ELR (cell line): ENCODE results near the gene INSIG1.

Experiments used
- DNase-seq: peaks from one replicate; pipeline ENCODE4 v3.0.0-alpha.2; 2015; ENCODE audit warnings: low read depth

The INSIG1 gene

GRCh38 chr7:155351120-155351870 is 53.6 kb downstream of the INSIG1 start:
- DNase-seq: no peak

DNA sequence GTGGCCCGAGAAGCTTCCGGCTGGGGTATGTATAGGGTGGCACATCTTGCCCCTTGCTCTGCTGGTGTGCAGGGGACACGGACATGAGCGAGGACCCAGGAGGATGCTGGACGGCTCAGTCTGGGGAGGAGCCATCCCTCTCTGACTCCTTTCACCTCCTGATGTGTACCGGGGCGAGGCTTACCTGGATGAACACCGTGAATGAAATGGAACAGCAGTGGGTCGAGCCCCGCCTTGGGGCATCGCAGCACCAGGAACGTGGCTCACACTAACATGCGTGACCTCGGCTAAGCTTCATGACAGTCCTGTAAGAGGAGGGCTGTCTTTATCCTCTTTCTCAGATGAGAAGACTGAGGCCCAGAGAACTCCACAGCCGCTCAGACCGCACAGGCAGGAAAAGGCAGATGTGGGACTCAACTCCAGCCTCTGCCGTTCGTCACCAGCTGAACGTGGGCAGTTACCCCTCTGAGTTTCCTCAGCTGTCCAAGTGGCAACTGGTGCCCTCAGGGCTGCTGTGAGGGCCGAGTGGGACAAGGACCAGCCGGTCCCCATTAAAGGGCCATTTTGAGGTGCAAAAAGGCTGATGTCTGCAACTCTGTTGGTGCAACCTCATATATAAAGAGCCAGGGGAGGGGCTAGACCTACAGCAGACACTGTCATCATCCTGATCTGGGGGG is 54.5 kb downstream of the INSIG1 start:
- DNase-seq: no peak

DNA sequence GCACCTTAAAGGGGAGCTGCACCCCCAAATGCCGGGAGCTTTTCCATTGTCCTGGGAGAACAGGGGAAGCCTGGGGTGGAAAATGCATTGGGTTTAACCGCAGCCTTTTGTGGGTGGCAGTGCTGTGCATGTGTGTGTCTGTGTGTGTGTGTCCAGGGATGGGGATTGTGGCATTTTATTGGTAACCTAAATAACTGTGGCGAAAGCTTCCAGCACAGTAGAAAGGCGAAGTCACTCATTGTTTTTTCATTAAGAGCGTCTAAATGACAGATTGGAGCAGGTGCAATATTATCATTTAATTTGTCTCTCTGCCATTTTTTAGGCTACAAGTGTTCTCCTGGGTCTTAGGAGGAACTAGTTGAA is 55.1 kb downstream of the INSIG1 start:
- DNase-seq: no peak

GRCh38 chr7:155353256-155353897 is 55.7 kb downstream of the INSIG1 start:
- DNase-seq: no peak

- no peak for DNase-seq
Measured at GRCh38 chr7:155354371-155355048, 56.8 kb downstream of the INSIG1 start.

DNA sequence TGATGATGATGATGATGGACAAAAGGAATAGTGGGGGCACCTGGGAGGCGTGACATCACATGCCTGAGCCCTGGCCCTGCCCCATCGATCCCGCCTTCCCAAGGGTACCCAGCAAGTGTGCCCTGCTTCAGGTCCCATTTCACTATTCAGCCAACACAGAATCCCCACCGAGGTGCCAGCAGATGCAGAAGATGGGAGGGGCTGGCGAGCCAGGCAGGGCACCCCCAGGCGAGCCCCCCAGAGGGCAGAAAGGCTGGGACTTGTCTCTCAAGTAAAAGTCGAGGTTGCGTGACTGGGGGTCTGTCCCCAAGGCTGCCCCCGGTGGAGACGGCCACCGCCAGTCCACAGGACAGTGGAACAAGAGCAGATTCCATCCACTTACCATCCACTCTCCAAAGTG is 57.5 kb downstream of the INSIG1 start:
- no peak for DNase-seq

GRCh38 chr7:155355745-155356144 is 58.1 kb downstream of the INSIG1 start:
- no peak for DNase-seq

DNA sequence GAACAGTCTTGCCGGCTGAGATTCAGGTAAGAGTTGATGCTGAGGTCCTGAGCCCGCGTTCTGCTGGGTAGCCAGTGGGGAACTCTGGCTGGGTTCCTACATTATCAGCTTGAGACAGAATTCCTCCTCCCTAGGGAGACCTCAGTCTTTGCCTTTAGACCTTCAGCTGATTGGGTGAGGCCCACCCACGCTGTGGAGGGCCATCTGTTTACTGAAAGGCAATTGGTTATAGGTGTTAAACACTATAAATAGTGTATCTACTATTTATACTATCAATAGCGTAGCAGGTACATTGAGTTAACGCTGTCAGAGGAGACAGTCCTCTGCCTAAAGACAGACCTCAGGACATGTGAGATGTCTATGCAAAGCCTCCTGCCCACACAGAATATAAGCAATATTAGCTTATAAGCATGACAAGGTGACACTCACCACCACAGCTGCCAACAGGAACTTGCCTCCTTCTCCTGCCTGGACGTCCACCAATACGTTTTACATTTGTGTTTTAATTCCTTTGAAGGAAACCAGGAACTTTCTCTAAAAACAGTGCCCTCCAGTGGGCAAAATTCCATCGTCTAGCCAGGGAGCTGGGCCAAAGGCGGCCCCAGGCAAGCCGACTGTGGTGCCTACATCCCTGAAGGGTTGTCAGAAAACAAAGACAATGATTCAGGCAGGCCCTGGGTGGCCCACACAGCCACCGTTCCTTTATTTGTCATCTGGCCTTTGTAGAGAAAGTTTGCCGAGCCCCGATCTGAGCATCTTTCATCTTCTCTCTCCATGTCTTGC is 58.8 kb downstream of the INSIG1 start:
- peak; percentile 52 for DNase-seq

GRCh38 chr7:155357573-155358041 is 59.9 kb downstream of the INSIG1 start:
- peak; percentile 43 for DNase-seq

DNA sequence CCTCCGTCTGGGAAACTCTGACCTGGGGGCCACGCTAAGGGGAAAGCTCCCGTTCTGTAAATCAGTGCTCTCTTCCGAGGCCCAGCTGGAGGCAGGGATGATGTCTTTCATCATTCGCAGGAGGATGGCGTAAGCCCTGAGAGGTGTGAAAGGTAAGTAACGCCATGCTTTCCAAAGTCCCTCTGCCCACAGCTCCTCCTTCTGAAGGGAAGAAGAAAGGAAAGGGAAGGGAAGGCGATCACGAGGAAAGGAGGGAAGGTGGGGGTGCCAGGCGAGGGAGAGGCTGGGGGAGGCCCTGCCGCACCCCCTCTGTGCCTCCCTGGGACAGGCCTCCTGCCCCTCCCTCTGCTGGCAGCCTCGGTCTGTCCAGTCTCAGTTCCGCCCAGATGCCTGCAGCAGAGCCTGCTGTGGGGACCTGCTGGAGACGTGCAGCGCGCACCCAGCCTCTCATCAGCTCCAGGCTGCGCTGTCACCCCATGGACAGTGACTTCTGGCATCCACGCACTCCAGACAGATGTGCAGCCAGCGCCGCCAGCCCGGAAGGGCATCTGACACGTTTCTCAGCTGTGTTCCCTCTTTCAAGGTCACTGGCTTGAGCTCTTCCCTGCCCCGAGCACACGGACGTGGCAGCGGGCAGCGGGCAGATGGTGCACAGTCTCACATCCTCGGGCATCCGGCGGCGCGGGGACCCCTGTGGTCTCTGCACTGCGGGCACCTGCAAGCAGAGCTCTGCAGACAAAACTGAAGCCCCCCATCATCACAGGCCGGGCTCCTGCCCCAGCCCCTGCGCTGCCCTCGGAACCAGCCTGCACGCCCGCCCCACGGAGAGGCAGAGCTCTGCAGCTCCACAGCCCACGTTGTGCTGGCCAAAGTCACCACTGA is 60.6 kb downstream of the INSIG1 start:
- DNase-seq: no peak

- no peak for DNase-seq
Measured at GRCh38 chr7:155358948-155359712, 61.5 kb downstream of the INSIG1 start.
